ENCODE data around the gene KLHL10.

The KLHL10 gene

GRCh38 chr17:41868568-41868967, 30.9 kb downstream of the KLHL10 start:
- Histone ChIP-seq H3K4me3 (ENCODE audit: low read depth in 1 of 2, low read length in 1 of 2) (no peak overlapping the region), H3K36me3 (peaks cover 55% of the 10 kb centered on the region), H3K9me3 (no peaks in the 10 kb centered on the region), H3K27ac (no peak overlapping the region), H3K27me3 (no peaks in the 10 kb centered on the region), H3K4me1 (ENCODE audit: control insufficient read depth in 1 of 2, insufficient read depth in 1 of 2, low read depth in 1 of 2, low read length in 1 of 2) (peaks cover 15 to 17% of the 10 kb centered on the region in 2 experiments)
- no peak for TF ChIP-seq CTCF (IDR thresholded peaks at IDR 0.05)

- no peak overlapping the region for H3K27ac ChIP-seq
- H3K36me3 ChIP-seq = peaks cover 63% of the 10 kb centered on the region
- no peak overlapping the region for H3K4me3 ChIP-seq (ENCODE audit: low read depth in 1 of 2, low read length in 1 of 2)
- no peaks in the 10 kb centered on the region for H3K9me3 ChIP-seq
- TF ChIP-seq CTCF (IDR thresholded peaks at IDR 0.05) = no peak
- H3K4me1 ChIP-seq (ENCODE audit: control insufficient read depth in 1 of 2, insufficient read depth in 1 of 2, low read depth in 1 of 2, low read length in 1 of 2) = peaks cover 7 to 9% of the 10 kb centered on the region in 2 experiments
- H3K27me3 ChIP-seq = no peaks in the 10 kb centered on the region
These were observed 31.8 kb downstream of the KLHL10 start for GRCh38 chr17:41869426-41869825.

- Histone ChIP-seq H3K27me3 (no peaks in the 10 kb centered on the region), H3K36me3 (peaks cover 69% of the 10 kb centered on the region)
These were observed 32.5 kb downstream of the KLHL10 start for GRCh38 chr17:41870097-41870496.

DNA sequence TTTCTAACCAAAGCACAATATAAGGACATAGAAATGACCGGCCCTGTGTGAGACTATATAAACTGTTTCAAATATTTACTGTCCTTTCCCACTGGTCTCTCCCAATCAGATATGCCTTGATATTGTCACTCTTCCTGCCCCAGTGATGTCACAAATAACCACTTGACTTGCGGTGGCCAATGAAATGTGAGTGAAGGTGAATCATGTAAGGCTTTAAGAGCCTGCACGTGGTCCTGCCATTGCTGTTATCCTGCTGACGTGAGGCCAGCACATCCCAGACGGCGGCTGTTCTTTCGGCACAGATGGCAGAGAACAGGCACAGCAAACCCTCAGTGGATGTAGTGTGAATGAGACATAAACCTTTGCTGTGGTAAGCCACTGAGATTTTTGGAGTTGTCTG, 33.0 kb downstream of the KLHL10 start:
- H3K27me3 ChIP-seq = no peaks in the 10 kb centered on the region
- no peak overlapping the region for H3K4me3 ChIP-seq (ENCODE audit: low read depth in 1 of 2, low read length in 1 of 2)
- H3K36me3 ChIP-seq = peaks cover 69% of the 10 kb centered on the region
- H3K9me3 ChIP-seq = no peaks in the 10 kb centered on the region
- no peak for TF ChIP-seq CTCF (IDR thresholded peaks at IDR 0.05)
- H3K4me1 ChIP-seq (ENCODE audit: control insufficient read depth in 1 of 2, insufficient read depth in 1 of 2, low read depth in 1 of 2, low read length in 1 of 2) = peaks cover 0 to 2% of the 10 kb centered on the region in 2 experiments
- no peak overlapping the region for H3K27ac ChIP-seq

More at GRCh38 chr17:41870097-41870496, 32.5 kb downstream of the KLHL10 start:
- Histone ChIP-seq H3K4me3 (ENCODE audit: low read depth in 1 of 2, low read length in 1 of 2) (no peak overlapping the region), H3K27ac (no peak overlapping the region), H3K9me3 (no peaks in the 10 kb centered on the region), H3K4me1 (ENCODE audit: control insufficient read depth in 1 of 2, insufficient read depth in 1 of 2, low read depth in 1 of 2, low read length in 1 of 2) (peaks cover 3 to 4% of the 10 kb centered on the region in 2 experiments)
- no peak for TF ChIP-seq CTCF (IDR thresholded peaks at IDR 0.05)

DNA sequence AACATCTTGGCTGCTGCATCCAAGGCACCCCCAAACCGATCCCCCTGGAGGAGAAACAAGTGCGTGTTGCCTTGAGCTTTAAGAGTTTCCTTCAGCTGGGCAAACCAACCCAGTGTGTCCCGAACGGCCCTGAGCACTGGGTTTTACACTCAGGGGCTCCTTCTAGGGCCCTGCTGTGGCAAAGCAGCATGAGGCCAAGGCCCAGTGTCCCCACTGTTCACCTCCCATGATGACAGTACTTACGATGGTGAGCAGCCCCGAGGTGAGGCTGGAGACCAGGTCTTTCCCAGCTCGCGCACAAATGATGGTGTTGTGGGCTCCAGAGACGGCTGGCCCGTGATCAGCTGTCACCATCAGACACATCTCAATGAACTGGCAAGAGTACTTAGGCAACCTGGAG, 34.2 kb downstream of the KLHL10 start:
- Histone ChIP-seq H3K9me3 (no peaks in the 10 kb centered on the region), H3K27me3 (no peaks in the 10 kb centered on the region), H3K36me3 (peaks cover 79% of the 10 kb centered on the region), H3K4me3 (ENCODE audit: low read depth in 1 of 2, low read length in 1 of 2) (no peak overlapping the region), H3K27ac (no peak overlapping the region), H3K4me1 (ENCODE audit: control insufficient read depth in 1 of 2, insufficient read depth in 1 of 2, low read depth in 1 of 2, low read length in 1 of 2) (no peaks in the 10 kb centered on the region)
- no peak for TF ChIP-seq CTCF (IDR thresholded peaks at IDR 0.05)
